Neuron (in vitro differentiated cells): ENCODE data around the gene TNFRSF6B.

Experiments
- H2AFZ ChIP-seq: one replicate; pipeline ENCODE4 v1.6.1; 2013; ENCODE audit warnings: low read depth, mild to moderate bottlenecking, inconsistent platforms, low read length, moderate library complexity
- H3K27me3 ChIP-seq: one replicate; pipeline ENCODE4 v1.6.1; 2013; ENCODE audit warnings: low read length; ENCODE audit not compliant: insufficient read depth
- H3K36me3 ChIP-seq: one replicate; pipeline ENCODE4 v1.6.1; 2013; ENCODE audit warnings: low read length; ENCODE audit not compliant: insufficient read depth
- H3K4me1 ChIP-seq: one replicate; pipeline ENCODE4 v1.6.1; 2013; ENCODE audit warnings: low read length; ENCODE audit not compliant: insufficient read depth
- H3K4me3 ChIP-seq: 2 replicates; pipeline ENCODE4 v1.5.1; 2013; ENCODE audit warnings: mild to moderate bottlenecking, low read length, moderate library complexity
- H3K9me3 ChIP-seq: one replicate; pipeline ENCODE4 v1.6.1; 2013; ENCODE audit warnings: low read length

Gene TNFRSF6B

DNA sequence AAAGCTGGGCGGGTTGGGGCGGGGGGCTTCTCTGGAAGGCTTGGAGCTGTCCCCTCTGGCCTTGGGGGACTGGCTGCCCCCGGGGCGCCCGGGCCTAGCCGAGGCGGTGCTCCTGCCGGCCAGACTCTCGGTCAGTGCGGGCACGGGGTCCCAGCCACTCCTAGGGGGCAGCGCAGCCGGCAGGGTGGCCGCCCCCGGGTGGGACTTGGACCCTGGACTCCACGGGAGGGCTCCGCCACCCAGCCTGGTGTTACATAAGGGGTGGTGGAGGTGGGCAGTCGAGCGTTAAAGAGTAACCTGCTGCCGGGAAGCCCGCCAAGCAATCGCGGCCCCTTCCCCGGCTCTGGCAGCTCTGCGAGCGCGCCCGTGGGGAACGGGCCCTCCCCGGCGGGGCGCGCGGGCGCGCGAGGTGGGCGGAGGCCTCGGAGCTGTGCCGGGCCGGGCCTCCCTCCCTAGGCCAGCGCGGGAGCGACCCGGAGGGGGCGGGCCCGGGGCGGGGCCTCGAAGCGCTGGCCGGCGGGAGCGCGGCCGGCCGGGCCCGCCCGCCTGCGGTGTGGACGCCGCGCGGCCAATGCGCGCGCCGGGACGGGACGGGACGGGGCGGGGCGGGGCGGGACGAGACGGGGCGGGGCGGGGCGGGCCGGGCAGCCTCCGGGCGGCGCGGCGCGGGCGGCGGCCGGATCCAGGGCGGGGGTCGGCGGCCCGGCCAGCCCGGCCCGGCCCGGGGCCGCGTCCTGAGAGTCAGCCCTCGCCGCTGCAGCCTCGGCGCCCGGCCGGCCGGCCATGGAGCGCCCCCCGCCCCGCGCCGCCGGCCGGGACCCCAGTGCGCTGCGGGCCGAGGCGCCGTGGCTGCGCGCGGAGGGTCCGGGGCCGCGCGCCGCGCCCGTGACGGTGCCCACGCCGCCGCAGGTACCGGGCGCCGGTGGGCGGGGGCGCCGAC, 42.9 kb downstream of the TNFRSF6B start, which contains the start of gene SLC2A4RG:
SLC2A4RG (plus strand) TSS at position 647 of the 940 bp plus-strand sequence; CDS start at position 784, 137 bp downstream.
- Histone ChIP-seq H3K4me3 (peak within 1 kb of the TSS; percentile 81), H3K4me1 (peaks cover 17% of the 10 kb centered on the region), H2AFZ (peak within 1 kb of the TSS; percentile 65), H3K36me3 (peaks cover 44% of the 10 kb centered on the region), H3K9me3 (no peaks in the 10 kb centered on the region), H3K27me3 (no peaks in the 10 kb centered on the region)

GRCh38 chr20:63740070-63740626, 43.7 kb downstream of the TNFRSF6B start:
- H3K27me3 ChIP-seq: no peaks in the 10 kb centered on the region
- H2AFZ ChIP-seq: no peak overlapping the region
- H3K9me3 ChIP-seq: no peaks in the 10 kb centered on the region
- peak overlapping the region; percentile 81 for H3K4me3 ChIP-seq
- H3K36me3 ChIP-seq: peaks cover 39% of the 10 kb centered on the region
- peaks cover 17% of the 10 kb centered on the region for H3K4me1 ChIP-seq

DNA sequence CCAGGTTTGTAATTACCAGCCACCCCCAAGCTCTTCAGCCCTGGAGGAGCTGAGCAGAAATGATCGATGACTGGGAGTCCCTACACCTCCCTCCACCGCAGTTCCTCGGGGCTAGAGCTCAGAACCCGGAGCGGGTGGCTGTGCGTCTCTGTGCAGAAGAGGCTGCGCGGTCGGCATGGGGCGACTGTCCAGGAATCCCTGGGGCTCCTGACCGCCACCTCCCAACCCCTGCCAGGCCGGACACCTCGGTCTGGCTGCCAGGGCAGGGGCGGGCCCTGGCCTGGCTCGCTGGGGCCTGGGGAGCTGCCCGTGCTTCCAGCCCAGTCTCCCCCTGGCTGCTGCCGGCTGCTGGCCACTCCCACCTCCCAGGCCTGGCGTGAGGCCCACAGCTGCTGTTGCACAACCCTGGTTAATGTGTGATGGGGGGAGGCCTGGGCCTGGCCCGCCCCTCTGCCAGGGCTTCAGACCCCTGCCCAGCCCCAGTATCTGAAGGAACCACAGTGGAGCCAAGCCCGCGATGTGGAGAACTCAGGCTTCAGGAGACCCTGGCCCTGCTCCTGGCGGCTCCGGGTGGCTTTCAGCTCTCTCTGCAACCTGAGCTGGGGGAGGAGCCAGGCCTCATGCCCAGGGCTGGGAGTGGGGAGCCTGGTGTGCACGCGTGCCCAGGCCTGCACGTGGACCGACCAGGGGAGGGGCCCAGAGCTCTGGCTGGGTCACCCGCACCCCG, 44.3 kb downstream of the TNFRSF6B start:
- Histone ChIP-seq H2AFZ (no peak overlapping the region), H3K4me3 (peak overlapping the region; percentile 81), H3K4me1 (peaks cover 17% of the 10 kb centered on the region), H3K27me3 (no peaks in the 10 kb centered on the region), H3K36me3 (peaks cover 39% of the 10 kb centered on the region), H3K9me3 (no peaks in the 10 kb centered on the region)

DNA sequence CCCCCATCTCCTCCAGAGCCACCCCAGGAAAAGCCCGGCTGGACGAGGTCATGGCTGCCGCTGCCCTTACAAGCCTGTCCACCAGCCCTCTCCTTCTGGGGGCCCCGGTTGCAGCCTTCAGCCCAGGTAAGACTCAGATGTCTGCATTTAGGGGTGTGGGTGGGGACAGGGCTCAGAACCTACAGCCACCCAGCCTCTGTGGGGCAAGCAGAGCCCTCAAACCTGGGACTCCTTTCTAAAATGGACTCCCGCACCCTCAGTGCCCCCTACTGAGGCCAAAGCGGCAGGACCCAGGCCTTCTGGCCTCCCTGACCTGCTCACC, 44.9 kb downstream of the TNFRSF6B start:
- H3K36me3 ChIP-seq: peaks cover 38% of the 10 kb centered on the region
- no peak overlapping the region for H2AFZ ChIP-seq

DNA sequence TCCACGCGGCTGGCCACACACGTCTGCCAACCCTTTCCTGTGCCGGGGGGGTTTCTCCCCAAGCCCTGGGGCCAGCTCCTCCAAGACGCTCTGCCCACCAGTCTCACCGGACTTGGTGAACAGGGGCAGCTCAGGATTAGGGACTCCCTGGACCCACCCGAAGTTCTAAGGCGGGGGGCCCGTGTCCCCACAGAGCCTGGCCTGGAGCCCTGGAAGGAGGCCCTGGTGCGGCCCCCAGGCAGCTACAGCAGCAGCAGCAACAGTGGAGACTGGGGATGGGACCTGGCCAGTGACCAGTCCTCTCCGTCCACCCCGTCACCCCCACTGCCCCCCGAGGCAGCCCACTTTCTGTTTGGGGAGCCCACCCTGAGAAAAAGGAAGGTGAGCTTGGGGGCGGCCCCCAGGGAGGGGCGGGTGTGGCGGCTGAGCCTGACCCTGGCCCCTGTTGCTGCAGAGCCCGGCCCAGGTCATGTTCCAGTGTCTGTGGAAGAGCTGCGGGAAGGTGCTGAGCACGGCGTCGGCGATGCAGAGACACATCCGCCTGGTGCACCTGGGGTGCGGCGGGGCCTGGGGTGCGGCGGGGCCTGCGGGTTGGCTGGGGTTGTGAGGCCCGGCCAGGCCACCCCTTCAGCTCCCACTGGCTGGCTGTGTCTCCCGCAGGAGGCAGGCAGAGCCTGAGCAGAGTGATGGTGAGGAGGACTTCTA, 45.4 kb downstream of the TNFRSF6B start:
- Histone ChIP-seq H3K4me3 (peak overlapping the region; percentile 81), H3K36me3 (peaks cover 39% of the 10 kb centered on the region), H3K9me3 (no peaks in the 10 kb centered on the region), H2AFZ (no peak overlapping the region), H3K4me1 (peaks cover 17% of the 10 kb centered on the region), H3K27me3 (no peaks in the 10 kb centered on the region)

More for the DNA sequence above, 44.9 kb downstream of the TNFRSF6B start:
- Histone ChIP-seq H3K4me1 (peaks cover 17% of the 10 kb centered on the region), H3K4me3 (peak overlapping the region; percentile 81), H3K9me3 (no peaks in the 10 kb centered on the region), H3K27me3 (no peaks in the 10 kb centered on the region)

GRCh38 chr20:63742381-63743024, 46.1 kb downstream of the TNFRSF6B start:
- Histone ChIP-seq H3K9me3 (no peaks in the 10 kb centered on the region), H3K4me3 (no peak overlapping the region), H2AFZ (no peak overlapping the region), H3K4me1 (peaks cover 17% of the 10 kb centered on the region), H3K36me3 (peaks cover 41% of the 10 kb centered on the region), H3K27me3 (no peaks in the 10 kb centered on the region)

- no peaks in the 10 kb centered on the region for H3K27me3 ChIP-seq
- H3K9me3 ChIP-seq: no peaks in the 10 kb centered on the region
- peaks cover 13% of the 10 kb centered on the region for H3K4me1 ChIP-seq
- no peak overlapping the region for H3K4me3 ChIP-seq
- H3K36me3 ChIP-seq: peaks cover 41% of the 10 kb centered on the region
- H2AFZ ChIP-seq: no peak overlapping the region
These were observed 46.9 kb downstream of the TNFRSF6B start for GRCh38 chr20:63743210-63743970.

- Histone ChIP-seq H3K4me3 (no peak overlapping the region), H3K36me3 (peaks cover 41% of the 10 kb centered on the region), H3K4me1 (peaks cover 9% of the 10 kb centered on the region)
These were observed 47.7 kb downstream of the TNFRSF6B start for GRCh38 chr20:63744158-63744557.

GRCh38 chr20:63744574-63745423, 48.3 kb downstream of the TNFRSF6B start:
- Histone ChIP-seq H3K4me1 (peaks cover 9% of the 10 kb centered on the region), H2AFZ (no peak overlapping the region), H3K4me3 (no peak overlapping the region), H3K9me3 (no peaks in the 10 kb centered on the region), H3K27me3 (no peaks in the 10 kb centered on the region), H3K36me3 (peaks cover 42% of the 10 kb centered on the region)

More at GRCh38 chr20:63744158-63744557, 47.7 kb downstream of the TNFRSF6B start:
- Histone ChIP-seq H3K9me3 (no peaks in the 10 kb centered on the region), H3K27me3 (no peaks in the 10 kb centered on the region), H2AFZ (no peak overlapping the region)

DNA sequence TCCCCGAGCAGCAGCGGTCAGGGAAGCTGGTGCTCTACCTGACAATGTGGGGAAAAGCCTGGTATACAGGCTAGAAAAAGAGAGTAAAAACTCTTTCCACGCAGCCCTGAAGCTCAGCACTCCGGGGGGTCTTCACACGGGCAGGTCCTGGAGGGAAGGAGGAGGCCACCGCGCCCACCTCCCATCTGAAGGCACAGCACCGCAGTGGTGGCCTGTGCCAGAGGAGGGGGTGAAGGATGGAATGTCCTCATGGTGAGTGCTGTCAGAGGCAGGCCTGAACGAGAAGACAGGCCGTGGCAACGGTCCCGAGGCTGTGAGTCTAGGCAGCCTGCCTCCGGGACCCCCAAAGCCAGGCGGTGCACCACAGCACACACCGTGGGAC, 49.0 kb downstream of the TNFRSF6B start:
- Histone ChIP-seq H3K36me3 (peaks cover 46% of the 10 kb centered on the region), H2AFZ (no peak overlapping the region), H3K9me3 (no peaks in the 10 kb centered on the region), H3K27me3 (no peaks in the 10 kb centered on the region), H3K4me1 (peaks cover 9% of the 10 kb centered on the region), H3K4me3 (no peak overlapping the region)

DNA sequence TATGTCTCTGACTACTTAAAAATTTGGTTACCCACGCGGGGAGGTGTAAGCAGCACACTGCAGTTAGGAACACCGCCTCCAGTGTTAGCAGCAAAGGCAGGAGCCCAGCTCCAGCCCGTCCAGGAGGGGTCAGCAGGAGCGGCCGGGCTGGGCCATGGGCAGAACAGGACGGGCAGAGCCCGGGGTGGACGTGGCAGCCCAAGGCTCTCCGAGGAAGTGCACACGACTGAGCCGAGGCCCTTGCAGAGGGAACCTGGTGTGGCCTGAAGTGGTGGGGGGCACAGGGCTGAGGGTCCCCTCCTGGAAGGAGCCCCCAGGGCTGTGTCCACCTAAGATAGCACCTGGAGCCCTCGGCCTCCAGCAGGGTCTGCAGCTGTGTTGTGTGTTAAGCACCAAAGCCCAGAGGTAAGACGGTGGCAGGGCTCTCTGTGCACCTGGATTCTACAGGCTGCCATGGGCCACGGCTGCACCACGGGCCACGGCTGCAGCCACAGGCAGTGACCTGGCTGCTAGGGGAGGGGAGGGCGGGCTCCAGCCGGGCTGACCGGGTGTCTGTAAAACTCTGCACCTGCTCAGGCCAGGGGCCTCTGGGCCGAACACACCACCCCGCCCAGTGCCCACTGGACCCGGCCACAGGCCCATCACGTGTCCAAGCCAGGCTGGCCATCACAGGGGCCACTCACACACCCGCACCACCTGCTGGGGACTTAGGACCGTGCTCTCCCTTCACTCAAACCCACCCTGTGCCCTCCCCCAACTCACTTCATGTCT, 49.7 kb downstream of the TNFRSF6B start:
- no peak overlapping the region for H3K4me3 ChIP-seq
- H3K9me3 ChIP-seq: no peaks in the 10 kb centered on the region

More for the DNA sequence above, 49.7 kb downstream of the TNFRSF6B start:
- peaks cover 46% of the 10 kb centered on the region for H3K36me3 ChIP-seq
- no peaks in the 10 kb centered on the region for H3K27me3 ChIP-seq
- peaks cover 13% of the 10 kb centered on the region for H3K4me1 ChIP-seq
- no peak overlapping the region for H2AFZ ChIP-seq
